Effector memory CD4-positive, alpha-beta T cell (primary cell): ENCODE measurements around the gene TRAM1L1.

ENCODE experiments used
- DNase-seq, 3 donors: peaks; one replicate each; pipeline ENCODE4 v3.0.0-alpha.2; 2020
- H3K27ac ChIP-seq: 2 replicates; pipeline ENCODE4 v1.7.0; 2013; ENCODE audit warnings: mild to moderate bottlenecking, low read length, moderate library complexity; ENCODE audit not compliant: insufficient read depth, poor library complexity, severe bottlenecking
- H3K27me3 ChIP-seq: replicated peaks from 2 replicates; pipeline ENCODE4 v1.7.0; 2013; ENCODE audit warnings: mild to moderate bottlenecking, low read length; ENCODE audit not compliant: insufficient read depth, control insufficient read depth, poor library complexity, severe bottlenecking
- H3K36me3 ChIP-seq: 2 replicates; pipeline ENCODE4 v1.7.0; 2013; ENCODE audit warnings: mild to moderate bottlenecking, low read length, moderate library complexity; ENCODE audit not compliant: control insufficient read depth, insufficient read depth
- H3K4me1 ChIP-seq: 2 replicates; pipeline ENCODE4 v1.7.0; 2013; ENCODE audit warnings: low read length, mild to moderate bottlenecking; ENCODE audit not compliant: control insufficient read depth, insufficient read depth, poor library complexity, severe bottlenecking
- H3K4me3 ChIP-seq: 2 replicates; pipeline ENCODE4 v1.7.0; 2013; ENCODE audit warnings: low read length, low read depth, mild to moderate bottlenecking; ENCODE audit not compliant: insufficient read depth, poor library complexity, severe bottlenecking
- H3K9me3 ChIP-seq: 2 replicates; pipeline ENCODE4 v1.7.0; 2013; ENCODE audit warnings: mild to moderate bottlenecking, low read length, moderate library complexity; ENCODE audit not compliant: control insufficient read depth
- total RNA-seq, 3 donors: gene quantifications; one replicate each; lab custom pipeline; 2026; lab: John Stamatoyannopoulos, UW

TRAM1L1 gene
- total RNA-seq, result 0 reads per million in 3 donors

DNA sequence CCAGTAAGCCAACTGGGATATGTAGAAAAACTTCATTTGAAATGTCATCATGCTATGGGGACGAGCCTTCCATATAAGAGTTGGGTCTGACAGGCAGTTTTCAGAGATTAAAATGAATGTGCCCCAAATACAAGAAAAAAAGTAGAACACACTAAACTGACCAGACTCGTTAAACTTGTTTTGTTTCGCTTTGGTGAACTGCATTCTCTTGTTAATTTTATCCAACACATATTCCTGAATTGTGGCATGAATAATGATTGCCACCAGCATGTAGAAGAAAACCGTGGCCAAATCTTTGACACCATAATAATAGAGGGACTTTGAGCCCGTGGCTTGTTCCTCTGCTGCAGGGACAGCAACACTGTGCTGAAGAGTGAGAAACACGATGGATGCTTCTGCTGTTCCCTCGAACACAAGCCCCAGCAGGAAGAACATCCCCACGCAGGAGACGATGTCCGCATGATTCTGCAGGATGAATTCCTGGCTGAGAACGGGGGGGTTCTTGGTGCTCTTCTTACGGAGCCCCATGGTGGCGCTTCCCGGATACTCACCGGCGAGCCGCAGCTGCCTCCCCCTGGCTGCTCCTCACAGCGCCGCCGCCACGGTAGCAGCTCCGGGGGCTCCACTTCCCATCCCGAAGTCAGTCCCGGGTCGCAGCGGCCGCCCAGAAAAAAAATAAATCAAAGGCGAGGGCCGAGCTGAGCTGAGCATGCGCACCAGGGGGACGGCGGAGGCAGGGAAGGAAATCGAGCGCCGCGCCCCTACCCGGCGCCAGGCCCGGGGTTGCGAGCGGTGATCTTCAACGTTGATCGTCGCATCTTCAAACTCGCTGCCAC is at the start of gene TRAM1L1:
TSS of gene TRAM1L1 (minus strand) at position 711 of the 836 bp plus-strand sequence. CDS start at position 528, 183 bp downstream.
- no peak within 1 kb of the TSS for H3K27ac ChIP-seq
- H3K27me3 ChIP-seq, result no peaks in the 10 kb centered on the region
- DNase-seq, result no peak
- H3K9me3 ChIP-seq, result no peaks in the 10 kb centered on the region
- H3K36me3 ChIP-seq, result no peaks in the 10 kb centered on the region
- no peaks in the 10 kb centered on the region for H3K4me1 ChIP-seq
- no peak within 1 kb of the TSS for H3K4me3 ChIP-seq

DNA sequence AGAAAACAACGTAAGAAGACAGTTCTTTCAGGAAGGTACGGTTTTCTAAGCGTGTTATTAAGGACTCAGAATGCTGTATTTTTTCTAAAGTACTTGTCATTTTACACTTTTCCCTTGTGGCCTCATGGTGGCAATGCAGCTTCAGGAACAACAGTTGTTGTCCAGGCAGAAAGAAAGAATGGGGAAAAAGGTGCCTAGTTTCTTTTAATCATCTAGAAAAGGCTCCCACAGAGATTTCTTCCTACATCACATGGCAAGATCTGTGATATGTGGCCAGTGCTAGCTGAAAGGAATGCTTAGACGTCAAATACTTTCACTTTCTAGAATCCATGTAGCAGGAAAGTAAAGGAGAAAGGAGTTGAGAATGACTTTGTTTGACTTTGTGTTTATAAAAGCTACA is 49.0 kb upstream of the TRAM1L1 start:
- Histone ChIP-seq H3K27ac (no peak overlapping the region), H3K36me3 (no peaks in the 10 kb centered on the region), H3K4me3 (no peak overlapping the region), H3K27me3 (no peaks in the 10 kb centered on the region), H3K9me3 (no peaks in the 10 kb centered on the region), H3K4me1 (no peaks in the 10 kb centered on the region)
- DNase-seq, result no peak

DNA sequence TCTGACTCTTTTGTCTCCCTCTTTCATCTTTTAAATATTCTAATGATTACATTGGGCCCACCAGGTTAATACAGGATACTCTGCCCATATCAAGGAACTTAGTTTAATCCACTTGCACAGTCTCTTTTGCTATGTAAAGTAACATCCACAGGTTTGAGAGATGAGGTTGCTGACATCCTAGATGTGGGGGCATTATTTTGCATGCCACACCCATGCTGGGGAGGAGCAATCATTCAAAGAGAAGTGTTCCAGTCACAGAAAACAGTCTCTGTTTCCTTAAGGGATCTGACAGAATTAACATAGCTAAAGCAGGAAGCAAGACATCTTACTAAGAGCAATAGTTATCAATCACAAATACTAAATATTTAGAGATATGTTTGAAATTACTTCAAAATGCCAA is 11.5 kb upstream of the TRAM1L1 start:
- Histone ChIP-seq H3K27me3 (no peaks in the 10 kb centered on the region), H3K9me3 (no peaks in the 10 kb centered on the region), H3K36me3 (no peaks in the 10 kb centered on the region), H3K4me1 (no peaks in the 10 kb centered on the region), H3K4me3 (no peak overlapping the region), H3K27ac (no peak overlapping the region)
- no peak for DNase-seq

DNA sequence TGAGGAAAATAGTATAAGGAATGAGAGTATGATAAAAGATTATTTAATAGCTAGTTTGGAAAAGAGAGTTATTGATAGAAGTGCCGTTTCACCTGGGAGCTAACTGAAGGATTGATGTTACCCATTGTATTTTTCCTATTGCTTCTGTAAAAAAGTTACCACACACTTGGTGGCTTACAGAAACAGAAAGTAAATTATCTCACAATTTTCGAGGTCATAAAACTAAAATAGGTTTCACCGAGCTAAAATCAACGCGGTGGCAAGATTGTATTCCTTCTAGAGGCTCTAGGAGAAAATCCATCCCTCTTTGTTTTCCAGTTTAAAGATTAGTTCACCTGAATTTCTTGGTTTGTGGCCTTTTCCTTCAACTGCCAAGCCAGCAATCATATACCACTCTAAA is 11.1 kb upstream of the TRAM1L1 start:
- no peak for DNase-seq
- H3K27ac ChIP-seq, result no peak overlapping the region
- H3K9me3 ChIP-seq, result no peaks in the 10 kb centered on the region
- no peaks in the 10 kb centered on the region for H3K27me3 ChIP-seq
- H3K4me1 ChIP-seq, result no peaks in the 10 kb centered on the region
- H3K4me3 ChIP-seq, result no peak overlapping the region
- no peaks in the 10 kb centered on the region for H3K36me3 ChIP-seq

DNA sequence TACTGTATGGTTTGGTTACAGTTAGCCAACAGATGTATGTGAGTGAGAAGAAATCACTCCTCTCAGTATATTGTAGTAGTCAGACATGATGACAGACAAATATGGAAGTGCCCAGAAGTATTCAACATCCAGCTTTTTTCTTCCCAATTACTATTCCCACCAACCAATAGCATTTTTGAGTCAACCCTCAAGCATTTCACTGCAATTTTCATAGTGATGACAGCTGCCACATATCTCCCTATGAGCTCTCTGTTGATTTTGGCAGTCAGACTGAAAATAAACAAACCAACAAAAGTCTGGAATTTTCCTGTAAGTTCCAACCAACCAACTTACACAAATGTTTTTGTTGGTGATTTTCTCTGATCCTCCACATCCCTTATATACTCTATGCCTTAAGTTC is 8.2 kb upstream of the TRAM1L1 start:
- no peak for DNase-seq
- no peak overlapping the region for H3K27ac ChIP-seq
- no peaks in the 10 kb centered on the region for H3K4me1 ChIP-seq
- H3K36me3 ChIP-seq, result no peaks in the 10 kb centered on the region
- no peak overlapping the region for H3K4me3 ChIP-seq
- H3K9me3 ChIP-seq, result no peaks in the 10 kb centered on the region
- no peaks in the 10 kb centered on the region for H3K27me3 ChIP-seq

GRCh38 chr4:117077760-117078159 is 7.6 kb downstream of the TRAM1L1 start:
- no peak overlapping the region for H3K4me3 ChIP-seq
- DNase-seq, result no peak
- no peak overlapping the region for H3K27ac ChIP-seq
- H3K9me3 ChIP-seq, result no peaks in the 10 kb centered on the region
- H3K4me1 ChIP-seq, result no peaks in the 10 kb centered on the region
- no peaks in the 10 kb centered on the region for H3K27me3 ChIP-seq
- H3K36me3 ChIP-seq, result no peaks in the 10 kb centered on the region

- H3K4me1 ChIP-seq, result no peaks in the 10 kb centered on the region
- no peaks in the 10 kb centered on the region for H3K27me3 ChIP-seq
- no peak for DNase-seq
- H3K27ac ChIP-seq, result no peak overlapping the region
- H3K4me3 ChIP-seq, result no peak overlapping the region
- H3K9me3 ChIP-seq, result no peaks in the 10 kb centered on the region
- no peaks in the 10 kb centered on the region for H3K36me3 ChIP-seq
These were observed 17.3 kb downstream of the TRAM1L1 start for GRCh38 chr4:117068120-117068519.

- DNase-seq, result no peak
- Histone ChIP-seq H3K4me3 (no peak overlapping the region), H3K27ac (no peak overlapping the region), H3K9me3 (no peaks in the 10 kb centered on the region), H3K4me1 (no peaks in the 10 kb centered on the region), H3K27me3 (no peaks in the 10 kb centered on the region), H3K36me3 (no peaks in the 10 kb centered on the region)
These were observed 21.2 kb downstream of the TRAM1L1 start for GRCh38 chr4:117063961-117064696.

GRCh38 chr4:117042962-117043361 is 42.4 kb downstream of the TRAM1L1 start:
- no peaks in the 10 kb centered on the region for H3K9me3 ChIP-seq
- H3K27ac ChIP-seq, result no peak overlapping the region
- DNase-seq, result no peak
- H3K27me3 ChIP-seq, result no peaks in the 10 kb centered on the region
- H3K4me3 ChIP-seq, result no peak overlapping the region
- no peaks in the 10 kb centered on the region for H3K4me1 ChIP-seq
- no peaks in the 10 kb centered on the region for H3K36me3 ChIP-seq
